GM21786 (cell line): ENCODE results near the gene GABRG2.

Experiments used
- ATAC-seq: cut with Tn5 transposase; IDR thresholded peaks from one replicate; pipeline ENCODE4 v1.9.1; 2021; ENCODE audit not compliant: unreplicated experiment

The GABRG2 gene

GRCh38 chr5:162189719-162190118 lies 122.1 kb downstream of the GABRG2 start:
- ATAC-seq: no peak

GRCh38 chr5:162193012-162193411 lies 125.4 kb downstream of the GABRG2 start:
- no peak for ATAC-seq

- no peak for ATAC-seq
Measured at GRCh38 chr5:162196351-162196750, 128.8 kb downstream of the GABRG2 start.

- no peak for ATAC-seq
Measured at GRCh38 chr5:162202285-162202880, 134.8 kb downstream of the GABRG2 start.
